ENCODE measurements around the gene CLEC10A. TPM values are rescaled to one million over a fixed set of nuclear protein-coding genes. Genes with fewer than 3 reads are reported as not detected.

CLEC10A gene
- total RNA-seq, 3 donors from 2014 or later, result 2.8 to 15.8 (median 2.9) TPM

DNA sequence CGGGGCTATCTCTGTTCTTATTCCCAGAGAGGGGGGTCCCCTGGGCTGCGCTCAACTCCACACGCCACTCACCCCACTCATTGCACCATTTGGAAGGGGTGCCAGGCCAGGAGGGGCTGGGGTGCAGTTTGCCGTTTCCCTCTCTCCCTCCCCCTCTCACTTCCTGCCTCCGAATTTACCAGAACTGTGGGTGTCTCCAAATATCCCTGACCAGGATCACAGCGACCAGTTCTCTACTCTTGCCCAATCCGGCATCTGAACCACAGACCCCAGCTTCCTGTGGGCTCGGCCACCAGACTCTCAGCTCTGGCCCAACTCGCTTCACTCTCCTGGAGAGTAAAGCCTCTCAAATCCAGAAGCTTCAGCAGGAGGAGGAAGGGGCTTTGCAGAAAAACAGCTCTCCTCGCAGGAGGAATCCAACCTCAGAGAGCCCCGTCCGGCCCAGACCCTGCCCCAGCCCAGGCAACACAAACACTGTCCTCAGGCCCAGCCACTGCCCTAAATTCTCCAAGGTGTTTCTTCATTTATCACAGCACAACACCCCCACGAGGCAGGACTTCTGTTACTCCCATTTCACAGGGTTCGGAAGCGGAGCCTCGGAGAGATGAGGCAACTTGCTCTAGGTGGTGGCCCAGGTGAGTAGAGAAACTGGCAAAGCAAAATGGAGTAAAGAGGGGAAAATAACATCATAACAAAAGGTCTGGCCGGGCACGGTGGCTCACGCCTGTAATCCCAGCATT is 35.0 kb upstream of the CLEC10A start:
- Histone ChIP-seq H3K27me3 (peaks cover 0 to 10% of the 10 kb centered on the region in 2 donors), H3K4me1 (no peaks in the 10 kb centered on the region), H3K27ac (no peak overlapping the region), H3K36me3 (no peaks in the 10 kb centered on the region), H3K4me3 (no peak overlapping the region), H3K9me3 (no peaks in the 10 kb centered on the region)
- no peak for DNase-seq (ENCODE audit: low spot score in 2 of 2)
- intact Hi-C loops (cut with DNase I; ENCODE audit: low total_unique reads), result no loop called here
- no peak for TF ChIP-seq POLR2A (IDR thresholded peaks at IDR 0.05)
- no peak for TF ChIP-seq POLR2AphosphoS5 (IDR thresholded peaks at IDR 0.05)
- TF ChIP-seq, protein P1, sequence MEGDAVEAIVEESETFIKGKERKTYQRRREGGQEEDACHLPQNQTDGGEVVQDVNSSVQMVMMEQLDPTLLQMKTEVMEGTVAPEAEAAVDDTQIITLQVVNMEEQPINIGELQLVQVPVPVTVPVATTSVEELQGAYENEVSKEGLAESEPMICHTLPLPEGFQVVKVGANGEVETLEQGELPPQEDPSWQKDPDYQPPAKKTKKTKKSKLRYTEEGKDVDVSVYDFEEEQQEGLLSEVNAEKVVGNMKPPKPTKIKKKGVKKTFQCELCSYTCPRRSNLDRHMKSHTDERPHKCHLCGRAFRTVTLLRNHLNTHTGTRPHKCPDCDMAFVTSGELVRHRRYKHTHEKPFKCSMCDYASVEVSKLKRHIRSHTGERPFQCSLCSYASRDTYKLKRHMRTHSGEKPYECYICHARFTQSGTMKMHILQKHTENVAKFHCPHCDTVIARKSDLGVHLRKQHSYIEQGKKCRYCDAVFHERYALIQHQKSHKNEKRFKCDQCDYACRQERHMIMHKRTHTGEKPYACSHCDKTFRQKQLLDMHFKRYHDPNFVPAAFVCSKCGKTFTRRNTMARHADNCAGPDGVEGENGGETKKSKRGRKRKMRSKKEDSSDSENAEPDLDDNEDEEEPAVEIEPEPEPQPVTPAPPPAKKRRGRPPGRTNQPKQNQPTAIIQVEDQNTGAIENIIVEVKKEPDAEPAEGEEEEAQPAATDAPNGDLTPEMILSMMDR (IDR thresholded peaks at IDR 0.05), result no peak

DNA sequence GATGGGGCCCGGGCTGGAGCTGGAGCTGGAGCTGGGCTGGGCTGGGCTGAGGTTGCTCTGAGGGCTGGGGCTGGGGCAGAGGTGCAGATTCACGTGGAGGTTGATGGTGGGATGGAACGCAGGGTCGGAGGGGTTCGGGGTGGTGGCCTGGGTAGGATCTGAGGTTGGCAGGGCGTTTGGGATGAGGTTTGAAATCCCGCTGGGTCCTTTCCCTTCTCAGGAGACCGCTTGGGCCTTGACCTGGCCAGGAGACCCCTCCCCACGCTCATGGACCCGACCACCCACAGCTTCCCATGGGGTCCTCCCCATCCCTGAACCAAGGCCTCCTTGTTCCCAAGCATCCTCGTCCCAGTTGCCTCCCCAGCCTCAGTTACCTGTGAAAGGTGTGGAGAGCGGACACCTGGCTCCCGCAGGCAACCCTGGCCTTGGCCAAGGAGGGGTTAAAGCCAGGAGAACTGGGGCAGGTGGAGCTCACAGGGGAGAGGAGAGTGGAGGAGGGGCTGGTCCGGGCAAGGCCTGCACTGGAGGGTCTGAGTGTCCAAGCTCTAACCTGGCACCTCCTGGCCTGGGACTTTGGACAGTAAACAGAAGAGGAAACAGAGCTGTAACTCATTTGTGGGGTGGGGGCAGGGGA is 34.3 kb upstream of the CLEC10A start, which contains the start of gene ASGR2:
Gene ASGR2 (minus strand): TSS at position 582 of the 634 bp plus-strand sequence. CDS start 582 bp downstream, outside the sequence.
- Histone ChIP-seq H3K4me3 (no peak within 1 kb of the TSS), H3K9me3 (no peaks in the 10 kb centered on the region), H3K4me1 (no peaks in the 10 kb centered on the region), H3K36me3 (no peaks in the 10 kb centered on the region), H3K27me3 (peaks cover 0 to 14% of the 10 kb centered on the region in 2 donors), H3K27ac (no peak within 1 kb of the TSS)
- intact Hi-C loops (cut with DNase I; ENCODE audit: low total_unique reads), result no loop called here
- TF ChIP-seq POLR2A (IDR thresholded peaks at IDR 0.05), result no peak
- TF ChIP-seq, protein P1 (IDR thresholded peaks at IDR 0.05), result no peak
- TF ChIP-seq POLR2AphosphoS5 (IDR thresholded peaks at IDR 0.05), result no peak
- DNase-seq (ENCODE audit: low spot score in 2 of 2), result no peak

DNA sequence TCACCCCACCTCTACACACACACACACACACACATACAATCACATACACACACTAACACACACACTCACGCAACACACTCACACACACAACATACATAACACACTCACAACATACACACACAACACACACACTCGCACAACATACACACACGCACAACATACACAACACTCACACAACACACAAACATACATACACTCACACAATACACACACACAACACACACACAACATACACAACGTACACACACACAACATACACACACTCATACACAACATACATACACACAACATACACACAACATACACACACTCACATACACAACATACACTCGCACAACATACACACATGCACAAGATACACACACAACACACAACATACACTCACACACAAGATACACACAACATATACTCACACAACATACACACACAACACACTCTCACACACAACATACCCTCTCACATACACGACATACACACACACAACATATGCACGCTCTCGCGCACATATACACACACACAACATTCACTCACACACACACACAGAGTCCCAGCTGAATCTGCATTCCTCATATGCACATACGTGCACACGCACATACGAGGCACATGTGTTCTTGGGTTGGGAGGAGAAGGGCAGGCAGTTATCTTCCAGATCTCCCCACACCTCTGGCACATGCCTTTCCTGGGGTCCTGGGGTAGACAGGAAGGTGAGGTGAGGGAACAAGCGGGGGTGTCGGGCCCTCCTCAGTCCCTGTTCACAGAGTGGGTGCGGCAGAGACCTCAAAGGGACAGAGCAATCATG is 33.4 kb upstream of the CLEC10A start:
- Histone ChIP-seq H3K27ac (no peak overlapping the region), H3K4me1 (no peaks in the 10 kb centered on the region), H3K4me3 (no peak overlapping the region), H3K9me3 (no peaks in the 10 kb centered on the region), H3K36me3 (no peaks in the 10 kb centered on the region), H3K27me3 (peaks cover 0 to 19% of the 10 kb centered on the region in 2 donors)
- intact Hi-C loops (cut with DNase I; ENCODE audit: low total_unique reads), result no loop called here
- DNase-seq (ENCODE audit: low spot score in 2 of 2), result no peak
- TF ChIP-seq POLR2AphosphoS5 (IDR thresholded peaks at IDR 0.05) (no peak), POLR2A (IDR thresholded peaks at IDR 0.05) (no peak)
- TF ChIP-seq, protein P1 (IDR thresholded peaks at IDR 0.05), result no peak

DNA sequence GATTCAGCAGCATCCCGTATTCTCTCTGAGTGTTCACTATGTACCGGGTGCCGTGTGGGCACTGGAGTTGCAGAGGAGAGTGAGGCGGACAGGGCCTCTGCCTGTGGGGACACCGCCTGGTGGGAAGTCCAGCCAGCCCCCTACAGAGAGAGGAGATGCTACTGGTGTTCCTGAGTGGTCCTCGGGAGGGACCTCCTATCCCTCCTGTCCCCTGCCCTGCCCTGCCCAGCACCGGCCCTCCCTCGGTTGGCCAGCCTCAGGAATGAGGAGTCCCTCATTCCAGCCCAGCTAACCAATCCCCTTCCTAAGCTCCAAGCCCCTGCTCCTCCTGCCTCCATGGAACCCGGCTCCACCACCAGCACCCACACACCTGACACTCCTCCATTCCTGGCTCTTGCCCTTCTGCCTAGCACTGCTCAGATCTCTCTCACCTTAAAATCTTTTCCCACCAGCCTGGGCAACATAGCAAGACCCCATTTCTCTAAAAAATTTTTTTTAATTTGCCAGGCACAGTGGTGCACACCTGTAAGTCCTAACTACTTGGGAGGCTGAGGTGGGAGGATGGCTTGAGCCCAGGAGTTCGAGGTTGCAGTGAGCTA is 32.6 kb upstream of the CLEC10A start:
- Histone ChIP-seq H3K4me3 (no peak overlapping the region), H3K36me3 (no peaks in the 10 kb centered on the region), H3K4me1 (no peaks in the 10 kb centered on the region), H3K9me3 (no peaks in the 10 kb centered on the region), H3K27me3 (peaks cover 0 to 21% of the 10 kb centered on the region in 2 donors), H3K27ac (no peak overlapping the region)
- no peak for DNase-seq (ENCODE audit: low spot score in 2 of 2)
- TF ChIP-seq POLR2AphosphoS5 (IDR thresholded peaks at IDR 0.05) (no peak), POLR2A (IDR thresholded peaks at IDR 0.05) (no peak)
- TF ChIP-seq, protein P1 (IDR thresholded peaks at IDR 0.05), result no peak
- intact Hi-C loops (cut with DNase I; ENCODE audit: low total_unique reads), result no loop called here
